Activated CD8-positive, alpha-beta memory T cell treated with anti-CD3 and anti-CD28 coated beads for 24 hours (primary cell): ENCODE data around the gene ATG16L1.

Experiments used
- DNase-seq: peaks from one replicate; pipeline ENCODE4 v3.0.0-alpha.2; 2020

Gene ATG16L1

DNA sequence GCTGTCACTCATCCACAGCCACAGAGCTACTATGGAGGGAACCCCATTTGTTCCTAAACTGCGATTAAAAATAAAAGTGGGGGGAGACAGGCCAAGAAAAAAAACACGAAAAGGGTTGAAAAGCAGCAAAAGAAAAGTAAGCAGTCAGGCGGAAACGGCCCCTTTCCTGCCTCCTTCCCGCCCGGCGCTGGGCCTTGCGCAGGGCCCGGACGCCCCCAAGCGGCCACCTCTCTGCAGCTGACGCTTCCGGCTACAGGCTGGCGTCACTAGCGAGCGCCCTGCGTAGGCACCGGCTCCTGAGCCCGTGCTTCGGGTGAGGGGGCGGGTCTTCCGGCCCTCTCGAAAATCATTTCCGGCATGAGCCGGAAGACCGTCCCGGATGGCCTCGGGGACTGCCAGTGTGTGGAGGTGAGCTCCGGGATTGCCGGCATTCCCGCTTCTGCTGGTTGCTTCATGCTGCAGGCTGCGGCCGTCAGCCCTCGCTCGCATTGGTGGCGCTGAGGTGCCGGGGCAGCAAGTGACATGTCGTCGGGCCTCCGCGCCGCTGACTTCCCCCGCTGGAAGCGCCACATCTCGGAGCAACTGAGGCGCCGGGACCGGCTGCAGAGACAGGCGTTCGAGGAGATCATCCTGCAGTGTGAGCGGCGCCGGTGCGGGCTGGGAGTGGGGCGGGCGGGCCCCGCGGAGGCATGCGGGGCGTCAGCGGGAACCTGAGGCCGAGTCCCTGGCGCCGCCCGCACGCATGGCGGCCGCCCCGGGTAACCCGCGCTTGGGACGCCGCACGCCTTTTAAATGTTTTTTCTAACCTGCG is at the start of gene ATG16L1:
Gene ATG16L1, plus strand, starts transcription at position 368 of the 811 bp plus-strand sequence. Its CDS starts 155 bp downstream, at position 523.
- peak; percentile 94 for DNase-seq

GRCh38 chr2:233202531-233202944 is 48.9 kb upstream of the ATG16L1 start:
- no peak for DNase-seq

DNA sequence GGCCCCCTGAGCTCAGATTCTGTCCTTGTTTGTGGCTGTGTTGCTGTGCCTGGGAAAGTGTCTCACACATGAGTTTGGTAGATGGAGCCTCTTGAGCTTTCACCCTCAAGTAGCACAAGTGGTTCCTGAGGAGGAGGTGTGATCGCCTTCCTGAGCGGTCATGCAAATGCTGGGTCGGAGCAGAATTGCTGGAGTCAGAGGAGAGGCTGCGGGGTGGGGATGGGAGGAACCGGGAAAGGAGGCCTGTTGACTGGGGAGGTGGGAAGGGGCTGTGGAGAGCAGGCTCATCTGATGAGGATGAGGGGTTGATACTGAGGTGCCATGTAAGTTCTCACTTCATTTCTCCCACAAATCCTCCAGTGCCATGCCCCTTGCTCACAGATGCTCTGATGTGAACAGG is 48.4 kb upstream of the ATG16L1 start:
- DNase-seq: no peak

GRCh38 chr2:233204286-233204936 is 47.1 kb upstream of the ATG16L1 start:
- DNase-seq: no peak

DNA sequence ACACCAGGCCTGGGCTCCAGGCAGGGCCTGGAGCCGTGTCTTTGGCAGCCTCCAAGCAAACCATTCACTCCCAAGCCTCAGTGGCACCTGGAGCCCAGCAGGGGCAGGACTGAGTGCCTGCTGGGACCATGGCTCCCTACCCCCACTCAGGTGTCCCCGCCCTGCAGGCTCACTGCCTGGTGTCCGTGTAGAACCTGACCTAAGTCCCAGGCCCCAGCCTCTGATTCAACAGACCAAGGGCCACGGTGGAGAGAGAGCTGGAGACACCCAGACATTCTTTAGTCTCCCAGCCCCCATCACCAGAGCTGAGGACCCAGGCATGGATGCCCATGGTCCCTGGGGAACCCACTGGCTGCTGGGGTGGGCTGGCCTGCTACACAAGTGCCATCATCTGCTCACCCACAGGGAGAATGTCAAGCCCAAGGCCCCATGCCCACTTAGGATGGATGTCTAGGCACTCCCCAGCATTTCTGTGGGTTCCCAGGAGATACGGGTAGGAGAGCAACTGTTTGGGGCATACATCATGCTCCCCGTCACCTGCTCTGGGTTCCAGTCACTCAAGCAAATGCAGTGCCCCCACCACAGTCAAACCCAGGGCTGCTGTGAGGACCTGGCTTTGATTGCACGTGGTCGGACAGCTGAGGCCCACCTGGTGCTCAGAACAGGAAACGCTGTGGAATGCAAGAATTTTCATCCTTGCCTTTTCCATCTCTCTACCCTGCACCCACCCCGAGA is 42.9 kb upstream of the ATG16L1 start:
- DNase-seq: no peak

GRCh38 chr2:233209117-233209532 is 42.3 kb upstream of the ATG16L1 start:
- no peak for DNase-seq

- no peak for DNase-seq
Measured at GRCh38 chr2:233209533-233210171, 41.8 kb upstream of the ATG16L1 start.

DNA sequence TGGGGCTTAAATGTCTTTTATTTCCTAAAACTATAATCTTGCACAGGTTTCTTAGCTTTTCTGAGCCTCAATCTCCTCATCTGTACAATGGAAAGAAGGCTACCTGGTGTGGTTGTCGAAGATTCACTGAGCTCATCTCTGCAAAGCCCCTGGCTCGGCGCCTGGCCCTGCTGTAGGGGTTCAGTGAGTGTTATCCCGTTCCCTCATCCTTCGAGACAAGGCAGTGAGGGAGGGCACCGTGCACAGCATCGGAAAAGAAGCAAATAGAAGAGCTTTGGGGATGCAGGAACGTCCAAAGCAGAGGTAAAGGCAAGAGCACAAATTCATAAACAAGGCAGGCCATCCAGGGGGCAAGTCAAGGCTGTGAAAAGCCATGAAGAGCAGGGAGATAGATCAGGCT is 41.2 kb upstream of the ATG16L1 start:
- DNase-seq: no peak

DNA sequence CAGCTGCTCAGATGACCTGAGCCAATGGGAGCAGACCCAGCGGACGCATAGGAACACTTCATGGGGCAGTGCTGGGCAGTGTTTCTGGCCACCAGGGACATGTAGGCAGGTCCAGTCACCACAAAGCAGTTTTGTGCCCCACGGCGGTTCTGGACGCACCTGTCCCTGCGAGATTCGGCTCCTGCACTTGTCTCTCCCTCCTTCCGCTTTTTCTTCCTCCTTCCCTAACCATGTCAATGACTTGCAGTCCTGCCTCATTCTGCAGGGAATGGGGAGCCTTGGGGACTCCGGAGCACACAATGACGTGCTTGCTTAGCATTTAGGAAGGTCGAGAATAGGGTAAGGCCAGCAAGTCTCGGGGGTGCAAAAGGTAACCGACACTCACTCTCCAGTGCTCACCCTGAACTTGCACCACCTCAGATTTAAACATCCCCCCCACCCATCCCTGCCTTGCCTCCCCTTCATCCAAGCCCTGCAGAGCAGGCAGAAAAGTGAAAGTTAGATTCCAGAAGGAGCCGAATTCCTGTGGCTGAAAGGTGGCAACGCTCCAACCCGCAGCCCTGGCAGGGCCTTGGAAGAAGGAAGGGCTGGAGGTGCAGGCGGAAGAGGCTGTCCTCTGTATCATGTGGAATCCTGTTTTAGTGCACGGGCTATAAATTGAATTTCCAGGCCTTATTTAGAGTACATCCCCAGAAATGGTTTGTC is 40.5 kb upstream of the ATG16L1 start:
- no peak for DNase-seq

- DNase-seq: no peak
Measured at GRCh38 chr2:233211548-233211895, 40.0 kb upstream of the ATG16L1 start.

DNA sequence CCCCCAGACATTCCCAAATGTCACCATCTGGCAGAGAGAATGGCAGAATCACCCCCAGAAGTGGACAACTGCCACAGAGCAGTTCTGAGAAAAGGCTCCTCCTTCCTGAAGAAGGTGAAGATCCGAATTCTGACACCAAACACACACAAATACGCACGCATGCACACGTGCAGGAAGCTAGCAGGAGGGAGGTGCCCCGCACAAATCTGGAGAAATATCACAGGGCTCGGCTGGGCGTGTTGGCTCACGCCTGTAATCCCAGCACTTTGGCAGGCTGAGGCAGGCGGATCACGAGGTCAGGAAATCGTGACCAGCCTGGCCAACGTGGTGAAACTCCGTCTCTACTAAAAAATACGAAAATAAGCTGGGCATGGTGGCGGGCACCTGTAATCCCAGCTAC is 38.5 kb upstream of the ATG16L1 start:
- DNase-seq: no peak

- DNase-seq: no peak
Measured at GRCh38 chr2:233213975-233214374, 37.5 kb upstream of the ATG16L1 start.

GRCh38 chr2:233217892-233218377 is 33.5 kb upstream of the ATG16L1 start:
- DNase-seq: no peak

- DNase-seq: no peak
Measured at GRCh38 chr2:233218836-233219235, 32.6 kb upstream of the ATG16L1 start.

GRCh38 chr2:233219848-233220247 is 31.6 kb upstream of the ATG16L1 start:
- DNase-seq: no peak

- no peak for DNase-seq
Measured at GRCh38 chr2:233221378-233222063, 30.0 kb upstream of the ATG16L1 start.

GRCh38 chr2:233223059-233223894 is 28.2 kb upstream of the ATG16L1 start:
- DNase-seq: no peak

DNA sequence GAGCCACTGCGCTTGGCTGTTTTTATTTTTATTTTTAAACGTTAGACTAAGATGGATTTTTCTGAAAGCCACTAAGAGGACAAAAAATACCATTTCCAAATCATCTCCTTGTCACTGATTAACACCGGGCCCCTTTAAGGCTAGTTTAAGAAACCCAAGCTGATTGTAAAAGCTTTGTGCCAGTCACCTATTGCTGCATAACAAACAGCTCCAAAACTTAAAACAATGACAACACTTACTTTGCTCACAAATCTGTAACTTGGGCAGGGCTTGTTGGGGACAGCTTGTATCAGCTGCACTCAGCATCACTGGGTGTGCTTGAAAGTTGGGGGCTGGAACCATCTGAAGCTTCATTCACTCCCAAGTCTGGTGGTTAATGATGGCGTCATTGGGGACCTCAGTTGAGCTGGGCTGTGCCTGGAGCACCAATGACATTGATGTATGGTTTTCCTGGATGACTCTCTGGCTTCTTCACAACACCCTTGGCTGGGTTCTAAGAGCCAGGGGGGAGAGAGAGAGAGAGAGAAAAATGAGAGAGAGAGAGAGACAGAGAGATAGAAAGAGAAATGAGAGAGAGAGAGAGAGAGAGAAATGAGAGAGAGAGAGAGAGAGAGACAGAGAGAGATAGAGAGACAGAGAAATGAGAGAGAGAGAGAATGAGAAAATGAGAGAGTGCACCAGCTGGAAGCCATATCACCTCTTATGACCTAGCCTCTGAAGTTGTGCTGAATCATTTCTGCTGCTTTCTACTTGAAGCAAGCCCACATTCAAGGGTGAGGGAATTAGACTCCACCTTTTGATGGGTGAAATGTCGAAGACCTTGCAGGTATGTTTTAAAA is 26.0 kb upstream of the ATG16L1 start:
- DNase-seq: no peak

DNA sequence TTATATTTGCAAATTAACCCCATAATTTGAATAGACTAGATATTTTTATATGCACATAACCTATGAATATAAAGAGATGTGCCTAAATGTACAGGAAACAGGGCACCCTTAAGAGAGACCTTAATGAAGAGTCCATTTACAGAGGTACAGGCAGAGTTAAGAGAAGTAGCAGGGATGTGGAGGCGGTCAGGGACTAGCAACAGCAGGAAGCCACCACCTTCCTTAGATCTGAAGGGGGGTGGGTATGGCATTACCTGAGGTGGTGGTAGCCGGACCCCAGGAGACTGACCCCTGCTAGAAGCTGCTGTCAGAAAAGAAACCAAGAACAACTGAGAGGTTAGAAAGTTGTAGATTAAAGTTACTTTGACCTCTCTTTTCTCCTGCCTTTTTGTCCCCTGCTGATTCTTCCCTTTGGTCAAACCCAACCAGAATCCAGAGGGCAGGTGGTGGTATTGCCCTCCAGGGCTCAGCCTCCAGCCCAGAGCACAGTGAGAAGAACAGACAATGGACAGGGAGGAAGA is 24.9 kb upstream of the ATG16L1 start:
- no peak for DNase-seq
